Right lobe of liver (tissue), 4 donors: ENCODE data around the gene ITPR2.

Experiments
- CTCF ChIP-seq, 4 donors: fragments of 200-600 bp in 3 of 4; fragments of 450-650 bp in 1 of 4; IDR thresholded peaks; one replicate each; pipeline versions ENCODE4 v1.5.1 to v1.8.0; 2016 to 2022; ENCODE audit warnings: antibody characterized with exemption in 4 of 4, mild to moderate bottlenecking in 2 of 4
- POLR2A ChIP-seq: fragments of 450-650 bp; IDR thresholded peaks from one replicate; pipeline ENCODE4 v1.6.1; 2017; ENCODE audit warnings: antibody characterized with exemption, mild to moderate bottlenecking
- donor health status: DM: no; HTN: no; CAD: no.
- donor health status: DM: no; HTN: no; CAD: no.
- donor health status: DM: no; HTN: yes; CAD: no.

DNA sequence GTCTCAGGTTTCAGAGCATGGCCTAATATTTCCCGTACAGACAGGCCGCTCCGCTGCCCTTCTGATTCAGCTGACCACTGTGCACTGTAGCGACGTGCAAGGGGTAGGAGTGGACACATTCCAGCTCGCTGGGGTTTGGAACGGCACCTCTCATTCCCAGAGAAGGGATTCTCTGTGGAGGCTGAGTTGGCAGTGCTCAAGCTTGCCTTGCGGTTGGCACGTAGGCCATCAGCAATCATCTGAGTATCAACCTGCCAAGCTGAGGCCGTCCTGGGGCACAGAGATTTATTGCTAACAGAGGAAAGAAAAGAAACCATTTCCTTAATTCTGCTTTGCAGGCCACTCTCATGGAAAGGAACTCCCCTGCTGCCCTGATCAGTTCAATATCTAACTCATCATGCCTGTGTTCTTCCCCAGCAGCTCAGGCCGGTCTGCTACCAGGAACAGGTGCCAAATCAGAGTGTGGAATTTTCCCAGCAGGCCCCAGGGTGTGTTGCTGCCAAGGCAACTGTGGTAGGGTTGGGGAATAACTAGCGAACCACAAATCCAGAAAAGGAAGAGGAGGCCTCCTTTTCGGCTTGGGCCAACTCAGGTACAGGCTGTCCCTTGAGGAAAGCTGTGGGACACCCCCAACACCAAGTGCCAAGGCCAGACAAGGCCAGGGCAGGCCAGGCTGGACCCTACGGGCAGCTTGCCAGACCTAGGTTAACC, 545.2 kb downstream of the ITPR2 start:
- no peak for TF ChIP-seq CTCF (IDR thresholded peaks at IDR 0.05)
- no peak for TF ChIP-seq POLR2A
